K562 (cell line): ENCODE data around the gene FGF14. TPM values are rescaled to one million over a fixed set of nuclear protein-coding genes. Genes with fewer than 3 reads are reported as not detected.

ENCODE experiments used
- ATAC-seq: fragments of 200-7000 bp; cut with Tn5 transposase; 3 replicates; pipeline ENCODE4 v1.9.1; 2020; ENCODE audit warnings: moderate library complexity
- BruUV-seq: library from RNA; stranded (reverse); fragments of 400-500 nt; replicated peaks from 2 replicates; lab custom pipeline; 2021; lab: Mats Ljungman, UMichigan
- CTCF ChIA-PET: fragments of 300-600 bp; formaldehyde crosslinking; extraction: SDS; loops from one replicate; lab custom pipeline; 2021; ENCODE audit warnings: low intra/inter-chr PET ratio; lab: Yijun Ruan, JAX
- POLR2A ChIA-PET: fragments of 300-600, 350-650 bp; sonication (Branson Sonifier 250); formaldehyde crosslinking; extraction: SDS; loops from one replicate; lab custom pipeline; 2021; ENCODE audit warnings: antibody characterized with exemption, inconsistent platforms; lab: Yijun Ruan, JAX
- DNase-seq, 4 experiments: peaks; one replicate each; pipeline versions ENCODE4 v3.0.0 to v3.0.0-alpha.2; 2011 to 2018; ENCODE audit warnings: low spot score in 3 of 4, mixed read lengths in 3 of 4; ENCODE audit errors: extremely low read depth in 1 of 4
- FAIRE-seq: peaks from 2 replicates; lab custom pipeline; 2011; peaks lifted over from hg19 to GRCh38; lab: Jason Lieb, UNC
- H2AFZ ChIP-seq: 2 replicates; pipeline ENCODE4 v1.6.0; 2011; ENCODE audit warnings: low read depth, low read length, control low read depth, inconsistent platforms
- H3K27ac ChIP-seq: fragments of 200-600 bp; 3 replicates; pipeline ENCODE4 v1.8.0; 2011; ENCODE audit warnings: low read depth, mild to moderate bottlenecking, control low read depth, inconsistent platforms, low read length, moderate library complexity, mixed read lengths; ENCODE audit errors: extremely low read depth
- H3K27me3 ChIP-seq, 2 experiments: fragments of 300-600 bp in 1 of 2; 2 replicates in 1 of 2; 3 replicates in 1 of 2; pipeline versions ENCODE4 v1.6.0 to v1.8.0; 2011; ENCODE audit warnings: inconsistent platforms in 2 of 2, low read length in 2 of 2, mild to moderate bottlenecking in 1 of 2, mixed read lengths in 1 of 2, moderate library complexity in 1 of 2; ENCODE audit not compliant: control insufficient read depth in 2 of 2, insufficient read depth in 2 of 2
- H3K36me3 ChIP-seq: fragments of 300-600 bp; 3 replicates; pipeline ENCODE4 v1.8.0; 2011; ENCODE audit warnings: mild to moderate bottlenecking, low read length, inconsistent platforms; ENCODE audit not compliant: control insufficient read depth, insufficient read depth
- H3K4me1 ChIP-seq, 2 experiments: fragments of 200-600 bp in 1 of 2; replicated peaks in 1 of 2; 2 replicates in 1 of 2; 3 replicates in 1 of 2; pipeline versions ENCODE4 v1.5.1 to v1.8.0; 2011; ENCODE audit warnings: inconsistent platforms in 2 of 2, low read length in 2 of 2, mild to moderate bottlenecking in 1 of 2, mixed read lengths in 1 of 2, moderate library complexity in 1 of 2; ENCODE audit not compliant: control insufficient read depth in 2 of 2, insufficient read depth in 2 of 2
- H3K4me2 ChIP-seq: 2 replicates; pipeline ENCODE4 v1.6.1; 2011; ENCODE audit warnings: low read length, control low read depth, inconsistent platforms, mixed read lengths; ENCODE audit not compliant: insufficient read depth
- H3K4me3 ChIP-seq: fragments of 200-600 bp; sonication (generic), shearing (Covaris generic); 2 replicates; pipeline ENCODE4 v1.5.1; 2016; ENCODE audit warnings: control low read depth, inconsistent platforms
- H3K79me2 ChIP-seq: fragments of 200-600 bp; 3 replicates; pipeline ENCODE4 v1.8.0; 2011; ENCODE audit warnings: low read length, inconsistent platforms; ENCODE audit not compliant: control insufficient read depth, insufficient read depth
- H3K9ac ChIP-seq, 2 experiments: 2 replicates each; pipeline versions ENCODE4 v1.6.0 to v1.6.1; 2011; ENCODE audit warnings: low read depth in 2 of 2, low read length in 2 of 2, control low read depth in 1 of 2, inconsistent platforms in 1 of 2, mild to moderate bottlenecking in 1 of 2, mixed read lengths in 1 of 2; ENCODE audit not compliant: insufficient read depth in 1 of 2
- H3K9me1 ChIP-seq: one replicate; pipeline ENCODE4 v1.6.0; 2011; ENCODE audit warnings: inconsistent platforms, mild to moderate bottlenecking, low read length, moderate library complexity; ENCODE audit not compliant: control insufficient read depth, insufficient read depth
- H3K9me3 ChIP-seq: replicated peaks from 2 replicates; pipeline ENCODE4 v1.5.1; 2011; ENCODE audit warnings: low read depth, low read length, inconsistent platforms; ENCODE audit not compliant: control insufficient read depth, insufficient read depth
- H4K20me1 ChIP-seq: replicated peaks from 2 replicates; pipeline ENCODE4 v1.6.1; 2011; ENCODE audit warnings: low read length, inconsistent platforms, mixed read lengths; ENCODE audit not compliant: control insufficient read depth, insufficient read depth
- FOXK1 ChIP-seq: sonication (generic); formaldehyde crosslinking; IDR thresholded peaks from 2 replicates; pipeline ENCODE4 v1.8.0; 2022; ENCODE audit warnings: missing genetic modification reagents, mild to moderate bottlenecking, borderline replicate concordance
- HDAC3 ChIP-seq: fragments of 450-650 bp; IDR thresholded peaks from 2 replicates; pipeline ENCODE4 v1.6.1; 2018; ENCODE audit warnings: borderline replicate concordance, mild to moderate bottlenecking, moderate library complexity; ENCODE audit not compliant: partially characterized antibody
- LEF1 ChIP-seq: fragments of 450-650 bp; IDR thresholded peaks from 2 replicates; pipeline ENCODE4 v1.6.1; 2016; ENCODE audit warnings: mild to moderate bottlenecking
- NFIC ChIP-seq: fragments of 450-650 bp; IDR thresholded peaks from 2 replicates; pipeline ENCODE4 v1.6.1; 2017; ENCODE audit warnings: mild to moderate bottlenecking, inconsistent platforms
- SETDB1 ChIP-seq: IDR thresholded peaks from one replicate; pipeline ENCODE4 v1.6.1; 2012; ENCODE audit warnings: low read length, control low read depth, inconsistent platforms
- ZBTB8A ChIP-seq: fragments of 450-650 bp; IDR thresholded peaks from 2 replicates; pipeline ENCODE4 v1.6.1; 2018; ENCODE audit warnings: mild to moderate bottlenecking, moderate library complexity; ENCODE audit not compliant: partially characterized antibody
- ZNF12 ChIP-seq: sonication (generic); formaldehyde crosslinking; IDR thresholded peaks from 2 replicates; pipeline ENCODE4 v1.4.0; 2020; ENCODE audit warnings: mild to moderate bottlenecking, missing genetic modification reagents
- WGBS: fragments of 100-300 bp; shearing (Covaris generic); methylation state at CpG from one replicate; pipeline ENCODE4 v1.1.6; 2016; ENCODE audit warnings: low coverage, mixed read lengths; ENCODE audit not compliant: insufficient coverage; ENCODE audit errors: missing lambda C conversion rate; 5-methylcytosine and 5-hydroxymethylcytosine counted together
- in situ Hi-C: fragments of 300-500 bp; cut with MboI; formaldehyde crosslinking; loops from 4 replicates; pipeline ENCODE4 v1.15.0; 2018; ENCODE audit warnings: inconsistent platforms, mixed read lengths
- intact Hi-C: fragments of 100-400 bp; cut with micrococcal nuclease; formaldehyde crosslinking; loops from 2 replicates; pipeline ENCODE4 v1.14.2; 2022
- polyA plus RNA-seq, 8 experiments: library from polyadenylated mRNA; depleted of rRNA in 4 of 8; stranded (reverse) in 5 of 8; unstranded in 3 of 8; fragments of >200 nt; fragmentation: Nextera tagmentation in 2 of 8; fragmentation: Illumina TruSeq in 1 of 8; extraction: Ambion mirVana in 2 of 8; extraction: Trizol in 1 of 8; gene quantifications; 2 replicates each; pipeline versions ENCODE4 v1.2.1 to v1.2.3, GENCODE V29; 2011 to 2014; ENCODE audit warnings: inconsistent platforms in 1 of 8, missing spikeins in 1 of 8
- total RNA-seq, 7 experiments: library from RNA; depleted of rRNA in 6 of 7; stranded (reverse); fragments of >200 nt in 6 of 7; fragmentation: Illumina TruSeq in 2 of 7; extraction: Trizol in 2 of 7; gene quantifications; 2 replicates each; pipeline versions ENCODE4 v1.2.1 to v1.2.3, GENCODE V29; 2011 to 2021; ENCODE audit warnings: low replicate concordance in 1 of 7
- TF ChIP-seq, protein P1 (sequence below), 2 experiments: fragments of 150-350 bp in 1 of 2; IDR thresholded peaks; 2 replicates each; pipeline ENCODE4 v1.6.1; 2012 to 2016; ENCODE audit warnings: low read depth in 2 of 2, low read length in 2 of 2, mild to moderate bottlenecking in 1 of 2, moderate library complexity in 1 of 2
- TF ChIP-seq, protein P2 (sequence below): fragments of 250-450 bp; sonication (Bioruptor Pico); IDR thresholded peaks from 2 replicates; pipeline ENCODE4 v1.8.0; 2021; ENCODE audit warnings: borderline replicate concordance, mild to moderate bottlenecking, moderate library complexity; ENCODE audit not compliant: poor library complexity, severe bottlenecking
- TF ChIP-seq, protein P3 (sequence below): fragments of 200-800 bp; sonication (Bioruptor generic); IDR thresholded peaks from 2 replicates; pipeline ENCODE4 v1.6.1; 2016; ENCODE audit warnings: missing genetic modification characterization, missing compliant biosample characterization

The FGF14 gene
- total and polyA plus RNA-seq, 9 of the 15 experiments (the other 6 are each of a cell fraction or from before 2014, with no cell fraction given): not detected

DNA sequence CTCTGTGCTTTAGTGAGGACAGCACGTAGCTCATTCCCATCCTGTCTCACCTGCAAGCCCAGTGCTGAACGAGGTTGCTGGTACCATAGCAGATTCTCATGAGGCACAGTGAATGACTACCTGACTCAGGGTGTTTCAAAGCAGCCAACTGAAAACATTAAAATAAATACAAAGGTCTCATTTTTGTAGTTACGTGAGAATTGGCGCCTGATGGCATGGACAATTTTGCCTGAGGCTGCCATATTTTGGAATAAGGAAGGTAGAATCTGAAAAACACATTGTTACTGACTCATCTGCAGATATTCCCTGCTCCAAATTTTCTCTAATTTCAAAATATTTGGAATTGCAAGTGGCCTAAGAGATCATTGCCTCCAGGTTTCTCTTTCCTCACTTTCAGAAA is 429.7 kb downstream of the FGF14 start:
- in situ Hi-C loops (no loop called here), intact Hi-C loops (no loop called here)
- Histone ChIP-seq H3K36me3 (no peaks in the 10 kb centered on the region), H3K27ac (no peak overlapping the region), H3K9me3 (no peaks in the 10 kb centered on the region), H3K4me3 (no peak overlapping the region), H3K4me2 (no peak overlapping the region), H3K79me2 (no peaks in the 10 kb centered on the region), H3K9me1 (no peaks in the 10 kb centered on the region), H3K27me3 (no peaks in the 10 kb centered on the region), H3K9ac (no peak overlapping the region), H2AFZ (no peak overlapping the region), H3K4me1 (no peaks in the 10 kb centered on the region), H4K20me1 (no peaks in the 10 kb centered on the region)
- ChIA-PET CTCF (no interaction called here), POLR2A (no interaction called here)
- TF ChIP-seq SETDB1 (no peak), ZNF12 (CRISPR knock-in tag) (no peak), NFIC (no peak), LEF1 (no peak), FOXK1 (no peak), HDAC3 (no peak), ZBTB8A (no peak)
- TF ChIP-seq, protein P1, sequence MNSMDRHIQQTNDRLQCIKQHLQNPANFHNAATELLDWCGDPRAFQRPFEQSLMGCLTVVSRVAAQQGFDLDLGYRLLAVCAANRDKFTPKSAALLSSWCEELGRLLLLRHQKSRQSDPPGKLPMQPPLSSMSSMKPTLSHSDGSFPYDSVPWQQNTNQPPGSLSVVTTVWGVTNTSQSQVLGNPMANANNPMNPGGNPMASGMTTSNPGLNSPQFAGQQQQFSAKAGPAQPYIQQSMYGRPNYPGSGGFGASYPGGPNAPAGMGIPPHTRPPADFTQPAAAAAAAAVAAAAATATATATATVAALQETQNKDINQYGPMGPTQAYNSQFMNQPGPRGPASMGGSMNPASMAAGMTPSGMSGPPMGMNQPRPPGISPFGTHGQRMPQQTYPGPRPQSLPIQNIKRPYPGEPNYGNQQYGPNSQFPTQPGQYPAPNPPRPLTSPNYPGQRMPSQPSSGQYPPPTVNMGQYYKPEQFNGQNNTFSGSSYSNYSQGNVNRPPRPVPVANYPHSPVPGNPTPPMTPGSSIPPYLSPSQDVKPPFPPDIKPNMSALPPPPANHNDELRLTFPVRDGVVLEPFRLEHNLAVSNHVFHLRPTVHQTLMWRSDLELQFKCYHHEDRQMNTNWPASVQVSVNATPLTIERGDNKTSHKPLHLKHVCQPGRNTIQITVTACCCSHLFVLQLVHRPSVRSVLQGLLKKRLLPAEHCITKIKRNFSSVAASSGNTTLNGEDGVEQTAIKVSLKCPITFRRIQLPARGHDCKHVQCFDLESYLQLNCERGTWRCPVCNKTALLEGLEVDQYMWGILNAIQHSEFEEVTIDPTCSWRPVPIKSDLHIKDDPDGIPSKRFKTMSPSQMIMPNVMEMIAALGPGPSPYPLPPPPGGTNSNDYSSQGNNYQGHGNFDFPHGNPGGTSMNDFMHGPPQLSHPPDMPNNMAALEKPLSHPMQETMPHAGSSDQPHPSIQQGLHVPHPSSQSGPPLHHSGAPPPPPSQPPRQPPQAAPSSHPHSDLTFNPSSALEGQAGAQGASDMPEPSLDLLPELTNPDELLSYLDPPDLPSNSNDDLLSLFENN (IDR thresholded peaks at IDR 0.05; ENCODE audit: low read depth in 2 of 2, low read length in 2 of 2): no peak
- TF ChIP-seq, protein P2, sequence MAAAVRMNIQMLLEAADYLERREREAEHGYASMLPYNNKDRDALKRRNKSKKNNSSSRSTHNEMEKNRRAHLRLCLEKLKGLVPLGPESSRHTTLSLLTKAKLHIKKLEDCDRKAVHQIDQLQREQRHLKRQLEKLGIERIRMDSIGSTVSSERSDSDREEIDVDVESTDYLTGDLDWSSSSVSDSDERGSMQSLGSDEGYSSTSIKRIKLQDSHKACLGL: no peak
- TF ChIP-seq, protein P3, sequence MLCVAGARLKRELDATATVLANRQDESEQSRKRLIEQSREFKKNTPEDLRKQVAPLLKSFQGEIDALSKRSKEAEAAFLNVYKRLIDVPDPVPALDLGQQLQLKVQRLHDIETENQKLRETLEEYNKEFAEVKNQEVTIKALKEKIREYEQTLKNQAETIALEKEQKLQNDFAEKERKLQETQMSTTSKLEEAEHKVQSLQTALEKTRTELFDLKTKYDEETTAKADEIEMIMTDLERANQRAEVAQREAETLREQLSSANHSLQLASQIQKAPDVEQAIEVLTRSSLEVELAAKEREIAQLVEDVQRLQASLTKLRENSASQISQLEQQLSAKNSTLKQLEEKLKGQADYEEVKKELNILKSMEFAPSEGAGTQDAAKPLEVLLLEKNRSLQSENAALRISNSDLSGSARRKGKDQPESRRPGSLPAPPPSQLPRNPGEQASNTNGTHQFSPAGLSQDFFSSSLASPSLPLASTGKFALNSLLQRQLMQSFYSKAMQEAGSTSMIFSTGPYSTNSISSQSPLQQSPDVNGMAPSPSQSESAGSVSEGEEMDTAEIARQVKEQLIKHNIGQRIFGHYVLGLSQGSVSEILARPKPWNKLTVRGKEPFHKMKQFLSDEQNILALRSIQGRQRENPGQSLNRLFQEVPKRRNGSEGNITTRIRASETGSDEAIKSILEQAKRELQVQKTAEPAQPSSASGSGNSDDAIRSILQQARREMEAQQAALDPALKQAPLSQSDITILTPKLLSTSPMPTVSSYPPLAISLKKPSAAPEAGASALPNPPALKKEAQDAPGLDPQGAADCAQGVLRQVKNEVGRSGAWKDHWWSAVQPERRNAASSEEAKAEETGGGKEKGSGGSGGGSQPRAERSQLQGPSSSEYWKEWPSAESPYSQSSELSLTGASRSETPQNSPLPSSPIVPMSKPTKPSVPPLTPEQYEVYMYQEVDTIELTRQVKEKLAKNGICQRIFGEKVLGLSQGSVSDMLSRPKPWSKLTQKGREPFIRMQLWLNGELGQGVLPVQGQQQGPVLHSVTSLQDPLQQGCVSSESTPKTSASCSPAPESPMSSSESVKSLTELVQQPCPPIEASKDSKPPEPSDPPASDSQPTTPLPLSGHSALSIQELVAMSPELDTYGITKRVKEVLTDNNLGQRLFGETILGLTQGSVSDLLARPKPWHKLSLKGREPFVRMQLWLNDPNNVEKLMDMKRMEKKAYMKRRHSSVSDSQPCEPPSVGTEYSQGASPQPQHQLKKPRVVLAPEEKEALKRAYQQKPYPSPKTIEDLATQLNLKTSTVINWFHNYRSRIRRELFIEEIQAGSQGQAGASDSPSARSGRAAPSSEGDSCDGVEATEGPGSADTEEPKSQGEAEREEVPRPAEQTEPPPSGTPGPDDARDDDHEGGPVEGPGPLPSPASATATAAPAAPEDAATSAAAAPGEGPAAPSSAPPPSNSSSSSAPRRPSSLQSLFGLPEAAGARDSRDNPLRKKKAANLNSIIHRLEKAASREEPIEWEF (CRISPR knock-in tag): no peak
- FAIRE-seq: no peak
- no peak for DNase-seq
- ATAC-seq: no peak
- BruUV-seq: no TSS peak
- 0% methylated on average over 3 of the region's 4 CpGs for WGBS
